Muscle of leg (tissue), 11 donors: Measurements from ENCODE around the gene ACY1. TPM values are rescaled to one million over a fixed set of nuclear protein-coding genes. Genes with fewer than 3 reads are reported as not detected.
"Not testable (repeated sequence)": the region's sequence is repeated elsewhere in the genome, so short reads cannot be mapped to it uniquely, and the experiment has no call there.

Experiments
- DNase-seq: peaks from one replicate; pipeline ENCODE4 v3.0.0; 2013
- H3K27ac ChIP-seq: one replicate; pipeline ENCODE4 v1.5.1; 2013; ENCODE audit warnings: mild to moderate bottlenecking, low read length, control low read depth
- H3K27me3 ChIP-seq: one replicate; pipeline ENCODE4 v1.6.1; 2013; ENCODE audit warnings: low read length; ENCODE audit not compliant: control insufficient read depth, insufficient read depth
- H3K36me3 ChIP-seq: one replicate; pipeline ENCODE4 v1.6.1; 2013; ENCODE audit warnings: low read length; ENCODE audit not compliant: control insufficient read depth, insufficient read depth
- H3K4me1 ChIP-seq: one replicate; pipeline ENCODE4 v1.6.1; 2013; ENCODE audit warnings: low read length; ENCODE audit not compliant: control insufficient read depth, insufficient read depth
- H3K4me3 ChIP-seq: one replicate; pipeline ENCODE4 v1.5.1; 2013; ENCODE audit warnings: low read length, control low read depth
- H3K9me3 ChIP-seq: replicated peaks from 2 replicates; pipeline ENCODE4 v1.6.1; 2013; ENCODE audit warnings: low read depth, low read length; ENCODE audit not compliant: control insufficient read depth
- WGBS: methylation state at CpG from one replicate; pipeline ENCODE4 v1.1.5; 2013; ENCODE audit warnings: missing lambda C conversion rate; ENCODE audit not compliant: insufficient coverage; 5-methylcytosine and 5-hydroxymethylcytosine counted together
- polyA plus RNA-seq, 8 donors: library from polyadenylated mRNA; unstranded; fragments of 120-200 nt; gene quantifications; one replicate each; pipeline versions ENCODE4 v1.2.1 to v1.2.3, GENCODE V29; 2013; ENCODE audit warnings: inconsistent platforms in 1 of 8, low replicate concordance in 1 of 8; ENCODE audit not compliant: insufficient read length in 8 of 8, insufficient read depth in 1 of 8
- total RNA-seq: library from RNA; stranded (reverse); fragments of 120-200 nt; gene quantifications from one replicate; pipeline ENCODE4 v1.2.4, GENCODE V29; 2013

Gene ACY1
- total and polyA plus RNA-seq, 9 donors: 10.2 to 20.7 (median 13.8) TPM

DNA sequence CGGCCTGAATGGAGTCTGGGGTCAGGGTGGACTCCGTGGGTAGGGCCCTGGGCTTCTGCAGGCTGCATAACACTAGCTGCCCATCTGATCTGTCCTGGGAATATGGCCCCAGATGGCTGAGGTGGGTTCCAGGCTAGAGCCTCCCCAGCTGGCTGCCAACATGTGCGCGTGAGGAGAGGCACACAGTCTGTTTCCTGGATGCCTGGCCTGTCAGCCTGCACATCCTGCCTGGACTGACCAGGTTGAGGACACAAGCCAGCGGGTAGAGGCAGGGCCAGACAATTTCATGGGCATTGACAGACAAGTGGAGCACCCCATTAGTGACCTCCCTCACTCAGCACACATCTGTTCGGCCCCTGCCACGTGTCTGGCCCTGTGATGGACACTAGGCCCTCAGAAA lies 42.1 kb downstream of the ACY1 start:
- WGBS: 50% methylated on average over 5 of the region's 7 CpGs
- H3K27ac ChIP-seq: peak overlapping the region; percentile 69

DNA sequence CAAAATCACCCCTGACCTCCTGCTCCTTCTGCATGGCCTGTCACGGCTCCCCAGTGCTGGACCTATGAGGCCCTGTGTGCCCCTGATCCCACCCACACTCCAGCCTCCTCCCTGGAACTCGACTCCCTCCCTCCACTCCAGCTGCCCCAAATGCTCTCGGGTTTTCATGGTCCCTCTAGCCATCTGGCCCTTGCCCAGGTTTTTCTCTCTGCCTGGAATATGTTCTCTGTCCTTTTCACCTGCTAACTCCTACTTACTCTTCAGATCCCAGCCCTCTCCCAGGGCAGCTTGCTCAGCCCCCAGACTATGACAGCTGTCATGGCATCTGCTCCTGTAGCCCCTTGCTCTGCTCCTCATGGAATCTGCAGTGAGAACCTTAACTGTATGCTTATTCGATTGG lies 42.7 kb downstream of the ACY1 start:
- Histone ChIP-seq H3K36me3 (no peaks in the 10 kb centered on the region), H3K9me3 (no peaks in the 10 kb centered on the region), H3K27ac (peak overlapping the region; percentile 69), H3K27me3 (no peaks in the 10 kb centered on the region), H3K4me1 (peaks cover 75% of the 10 kb centered on the region), H3K4me3 (no peak overlapping the region)
- WGBS: 28% methylated on average over 4 of the region's 4 CpGs
- DNase-seq: peak; percentile 86

More for the DNA sequence above, 42.1 kb downstream of the ACY1 start:
- Histone ChIP-seq H3K4me3 (no peak overlapping the region), H3K36me3 (no peaks in the 10 kb centered on the region), H3K4me1 (peaks cover 75% of the 10 kb centered on the region), H3K9me3 (no peaks in the 10 kb centered on the region), H3K27me3 (no peaks in the 10 kb centered on the region)
- DNase-seq: no peak

DNA sequence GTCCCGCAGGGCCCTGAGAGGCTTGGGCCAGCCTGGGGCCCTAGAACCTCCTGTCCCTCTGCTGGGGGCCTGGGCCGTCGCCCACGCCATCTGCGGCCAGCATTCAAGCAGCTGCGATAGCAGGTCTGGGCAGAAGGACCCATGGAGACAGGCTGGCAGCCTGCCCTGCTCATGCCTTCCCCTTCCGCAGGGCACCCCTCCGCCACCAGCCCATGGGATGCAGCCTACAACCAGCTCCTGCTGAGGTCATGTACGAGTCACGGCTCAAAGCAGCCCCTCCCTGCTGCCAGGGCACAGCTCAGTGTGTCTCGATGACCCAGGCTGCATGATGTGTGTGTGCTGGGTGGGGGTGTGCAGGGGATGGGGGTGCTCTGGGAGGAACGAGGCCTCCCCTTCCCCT lies 45.2 kb downstream of the ACY1 start:
- H3K4me1 ChIP-seq: peaks cover 72% of the 10 kb centered on the region

DNA sequence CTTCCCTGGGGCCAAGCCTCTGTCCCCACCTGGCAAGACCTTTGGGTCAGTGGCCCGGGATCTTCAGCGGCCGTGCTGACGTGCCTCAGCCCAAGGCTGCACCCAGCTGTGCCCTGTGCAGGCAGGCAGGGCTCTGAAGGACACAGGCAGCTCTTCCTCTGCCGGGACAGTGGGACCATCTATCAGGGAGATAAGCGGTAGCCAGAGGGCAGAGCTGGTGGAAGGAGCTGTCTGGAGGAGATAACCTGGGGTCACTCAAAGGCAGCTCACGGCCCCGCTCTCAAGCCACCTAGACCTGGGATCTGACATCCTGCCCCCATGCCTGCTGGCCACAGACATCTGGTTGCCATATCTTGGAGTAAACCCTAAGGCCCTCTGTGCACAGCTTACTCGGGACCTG lies 45.7 kb downstream of the ACY1 start:
- WGBS: 62% methylated on average over 8 of the region's 9 CpGs
- H3K4me1 ChIP-seq: peaks cover 69% of the 10 kb centered on the region

More for the DNA sequence above, 45.2 kb downstream of the ACY1 start:
- no peak overlapping the region for H3K27ac ChIP-seq
- no peaks in the 10 kb centered on the region for H3K27me3 ChIP-seq
- 86% methylated on average over 6 of the region's 12 CpGs for WGBS
- DNase-seq: peak; percentile 64
- no peaks in the 10 kb centered on the region for H3K36me3 ChIP-seq
- H3K9me3 ChIP-seq: no peaks in the 10 kb centered on the region
- no peak overlapping the region for H3K4me3 ChIP-seq

DNA sequence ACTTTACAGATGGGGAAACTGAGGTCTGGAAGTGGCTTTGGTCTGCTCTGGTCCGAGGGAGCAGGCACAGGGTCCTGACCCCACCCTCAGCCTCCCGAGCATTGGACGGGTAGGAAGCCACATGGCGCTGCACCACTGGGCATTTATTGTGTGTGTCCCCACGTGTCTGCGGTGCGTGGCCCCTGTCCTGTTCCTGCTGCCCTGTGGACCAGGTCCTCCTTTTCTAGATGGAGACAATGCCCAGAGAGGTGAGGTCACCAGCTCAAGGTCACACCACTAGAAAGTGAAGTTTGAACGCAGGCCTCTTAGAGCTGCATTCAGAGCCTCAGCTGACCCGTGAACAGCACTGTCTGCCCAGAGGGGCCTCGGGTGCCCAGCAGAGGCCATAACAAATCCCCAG lies 46.2 kb downstream of the ACY1 start:
- no peak overlapping the region for H3K4me3 ChIP-seq
- 78% methylated on average over 10 of the region's 10 CpGs for WGBS
- H3K27ac ChIP-seq: no peak overlapping the region
- DNase-seq: no peak
- H3K9me3 ChIP-seq: no peaks in the 10 kb centered on the region
- H3K27me3 ChIP-seq: no peaks in the 10 kb centered on the region
- peaks cover 66% of the 10 kb centered on the region for H3K4me1 ChIP-seq
- no peaks in the 10 kb centered on the region for H3K36me3 ChIP-seq

More for the DNA sequence above, 45.7 kb downstream of the ACY1 start:
- no peak overlapping the region for H3K27ac ChIP-seq
- no peak for DNase-seq
- H3K9me3 ChIP-seq: no peaks in the 10 kb centered on the region
- H3K4me3 ChIP-seq: no peak overlapping the region
- H3K27me3 ChIP-seq: no peaks in the 10 kb centered on the region
- no peaks in the 10 kb centered on the region for H3K36me3 ChIP-seq

DNA sequence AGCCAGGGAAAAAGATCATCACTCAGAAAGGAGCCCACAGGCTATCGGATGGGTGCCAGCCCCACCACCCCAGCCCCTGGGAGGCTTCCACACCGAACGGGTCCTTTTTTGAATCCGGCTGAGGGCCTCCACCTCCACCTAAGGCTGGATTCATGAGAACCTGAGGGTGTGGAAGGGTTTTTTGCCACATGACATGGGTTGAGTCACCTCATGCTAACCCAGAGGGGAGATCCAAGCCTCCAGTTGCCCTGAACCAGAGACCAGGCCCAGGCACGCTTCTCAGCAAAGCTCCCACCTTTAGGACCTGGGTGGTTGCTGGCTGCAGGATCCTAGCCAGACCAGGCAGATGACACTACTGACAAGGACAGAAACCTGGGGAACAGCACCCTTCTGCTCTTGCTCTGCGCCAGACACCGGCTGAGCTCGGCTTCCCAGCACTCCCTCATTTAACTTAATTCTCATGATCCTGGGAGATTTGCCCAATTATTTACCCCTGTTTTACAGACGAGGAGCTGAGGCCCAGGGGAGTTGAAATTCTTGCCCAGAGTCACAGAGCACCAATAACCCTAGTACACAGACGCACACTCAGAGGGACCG lies 47.5 kb downstream of the ACY1 start:
- H3K9me3 ChIP-seq: no peaks in the 10 kb centered on the region
- H3K4me3 ChIP-seq: no peak overlapping the region
- H3K36me3 ChIP-seq: no peaks in the 10 kb centered on the region
- no peak overlapping the region for H3K27ac ChIP-seq
- H3K27me3 ChIP-seq: no peaks in the 10 kb centered on the region
- no peak for DNase-seq
- WGBS: 65% methylated on average over 3 of the region's 11 CpGs
- peaks cover 54% of the 10 kb centered on the region for H3K4me1 ChIP-seq

DNA sequence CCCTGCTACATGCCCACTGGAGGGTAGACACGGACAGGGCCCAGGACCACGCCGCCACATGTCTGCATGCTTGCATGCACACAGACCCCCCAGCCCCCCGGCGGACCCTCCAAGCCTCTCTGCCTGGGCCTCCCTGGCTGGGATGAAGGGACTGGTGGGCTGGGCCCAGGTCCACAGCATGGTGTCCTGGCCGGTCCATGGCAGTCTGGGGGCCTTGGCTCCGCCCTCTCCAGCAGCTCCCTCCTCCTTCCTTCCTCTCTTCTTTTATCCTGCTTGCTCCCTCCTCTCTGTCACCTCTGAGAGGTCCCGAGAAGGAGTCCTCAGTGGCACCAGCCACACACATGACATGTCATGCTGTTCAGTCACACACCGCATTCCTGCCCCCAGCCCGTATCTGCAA lies 48.6 kb downstream of the ACY1 start:
- Histone ChIP-seq H3K36me3 (no peaks in the 10 kb centered on the region), H3K9me3 (no peaks in the 10 kb centered on the region), H3K27me3 (no peaks in the 10 kb centered on the region), H3K27ac (no peak overlapping the region), H3K4me3 (no peak overlapping the region), H3K4me1 (peaks cover 47% of the 10 kb centered on the region)
- no peak for DNase-seq
- 77% methylated on average over 8 of the region's 10 CpGs for WGBS

DNA sequence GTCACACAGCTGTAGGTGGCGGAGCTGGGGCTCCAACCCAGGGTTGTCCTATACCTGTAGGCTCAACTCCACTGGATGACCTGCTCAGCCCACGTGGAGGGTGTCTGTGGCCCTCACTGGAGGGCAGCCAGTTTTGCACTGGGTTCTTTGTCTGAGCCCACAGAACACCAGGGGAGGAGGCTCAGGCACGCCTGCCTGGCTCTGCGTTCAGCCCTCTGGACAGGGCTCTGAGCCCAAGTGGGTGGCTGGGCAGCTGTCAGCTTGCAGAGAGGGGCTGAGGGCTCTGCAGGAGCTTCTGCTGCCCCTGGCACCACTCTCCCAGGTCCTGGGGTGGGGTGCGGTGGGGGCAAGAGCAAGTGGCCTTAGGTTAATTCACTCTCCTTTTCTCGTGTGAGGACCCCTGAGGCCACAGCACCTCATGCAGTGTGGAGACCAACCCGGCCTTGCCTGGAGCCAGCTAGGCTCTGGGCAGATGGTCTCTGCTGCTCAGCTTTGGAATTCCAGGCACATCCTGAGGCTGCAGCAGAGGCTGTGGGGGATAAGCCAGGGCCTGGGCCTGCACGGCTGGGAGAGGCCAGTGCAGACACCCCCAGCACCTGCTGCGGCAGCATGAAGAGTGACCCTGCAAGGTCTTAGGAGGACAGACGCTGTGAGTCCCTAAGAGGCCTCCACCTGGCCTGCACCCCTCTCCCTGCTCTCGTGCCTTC lies 49.5 kb downstream of the ACY1 start:
- WGBS: 59% methylated on average over 8 of the region's 11 CpGs
- H3K36me3 ChIP-seq: no peaks in the 10 kb centered on the region
- H3K9me3 ChIP-seq: no peaks in the 10 kb centered on the region
- no peak overlapping the region for H3K4me3 ChIP-seq
- no peaks in the 10 kb centered on the region for H3K27me3 ChIP-seq
- no peak for DNase-seq
- peaks cover 51% of the 10 kb centered on the region for H3K4me1 ChIP-seq
- H3K27ac ChIP-seq: peak overlapping the region; percentile 40

DNA sequence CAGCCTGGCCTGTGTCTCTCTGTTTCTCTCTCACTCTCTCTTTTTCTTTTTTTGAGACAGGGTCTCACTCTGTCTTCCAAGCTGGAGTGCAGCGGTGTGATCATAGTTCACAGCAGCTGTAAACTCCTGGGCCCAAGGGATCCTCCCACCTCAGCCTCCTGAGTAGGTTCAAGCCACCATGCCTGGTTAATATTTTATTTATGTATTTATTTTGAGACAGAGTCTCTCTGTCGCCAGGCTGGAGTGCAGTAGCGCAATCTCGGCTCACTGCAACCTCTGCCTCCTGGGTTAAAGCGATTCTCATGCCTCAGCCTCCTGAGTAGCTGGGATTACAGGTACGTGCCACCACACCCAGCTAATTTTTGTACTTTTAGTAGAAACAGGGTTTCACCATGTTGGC lies 50.4 kb downstream of the ACY1 start:
- 100% methylated on average over 2 of the region's 6 CpGs for WGBS
- not testable (repeated sequence) for H3K27me3 ChIP-seq, H3K4me3 ChIP-seq, H3K36me3 ChIP-seq, H3K27ac ChIP-seq, DNase-seq, H3K9me3 ChIP-seq
- peaks cover 48% of the 10 kb centered on the region for H3K4me1 ChIP-seq

DNA sequence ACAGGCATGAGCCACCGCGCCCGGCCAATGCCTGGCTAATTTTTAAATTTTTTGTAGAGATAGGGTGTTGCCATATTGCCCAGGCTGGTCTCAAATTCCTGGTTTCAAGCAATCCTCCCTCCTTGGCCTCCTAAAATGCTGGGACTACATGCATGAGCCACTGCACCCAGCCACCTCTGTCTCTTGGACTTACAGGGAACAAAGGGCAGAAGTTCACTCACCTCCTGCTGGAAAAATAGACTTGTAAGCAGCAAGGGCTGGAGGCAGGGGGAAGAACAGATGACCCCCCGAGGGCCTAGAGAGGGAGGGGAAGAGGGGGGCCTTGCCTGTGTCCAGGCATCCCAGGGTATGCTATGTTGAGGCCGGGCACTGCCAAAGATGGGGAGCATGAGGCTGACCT lies 50.9 kb downstream of the ACY1 start:
- Histone ChIP-seq H3K4me3 (no peak overlapping the region), H3K36me3 (no peaks in the 10 kb centered on the region), H3K27ac (no peak overlapping the region), H3K27me3 (no peaks in the 10 kb centered on the region), H3K9me3 (no peaks in the 10 kb centered on the region), H3K4me1 (peaks cover 48% of the 10 kb centered on the region)
- WGBS: 67% methylated on average over 1 of the region's 5 CpGs
- DNase-seq: no peak
